NCI-H524 (cell line): Measurements from ENCODE around the gene RNF166.

ENCODE experiments used
- DNase-seq, 2 experiments: peaks; one replicate each; lab custom pipeline; 2025; lab: John Stamatoyannopoulos, UW

Gene RNF166

GRCh38 chr16:88723911-88724310, 17.7 kb upstream of the RNF166 start:
- DNase-seq, result no peak

GRCh38 chr16:88723507-88723887, 17.3 kb upstream of the RNF166 start:
- DNase-seq, result no peak

- no peak for DNase-seq
Observed at GRCh38 chr16:88722784-88723506, 16.7 kb upstream of the RNF166 start.

GRCh38 chr16:88721815-88722755, 15.9 kb upstream of the RNF166 start:
- DNase-seq, result no peak

- no peak for DNase-seq
Observed at GRCh38 chr16:88721236-88721635, 15.0 kb upstream of the RNF166 start.

DNA sequence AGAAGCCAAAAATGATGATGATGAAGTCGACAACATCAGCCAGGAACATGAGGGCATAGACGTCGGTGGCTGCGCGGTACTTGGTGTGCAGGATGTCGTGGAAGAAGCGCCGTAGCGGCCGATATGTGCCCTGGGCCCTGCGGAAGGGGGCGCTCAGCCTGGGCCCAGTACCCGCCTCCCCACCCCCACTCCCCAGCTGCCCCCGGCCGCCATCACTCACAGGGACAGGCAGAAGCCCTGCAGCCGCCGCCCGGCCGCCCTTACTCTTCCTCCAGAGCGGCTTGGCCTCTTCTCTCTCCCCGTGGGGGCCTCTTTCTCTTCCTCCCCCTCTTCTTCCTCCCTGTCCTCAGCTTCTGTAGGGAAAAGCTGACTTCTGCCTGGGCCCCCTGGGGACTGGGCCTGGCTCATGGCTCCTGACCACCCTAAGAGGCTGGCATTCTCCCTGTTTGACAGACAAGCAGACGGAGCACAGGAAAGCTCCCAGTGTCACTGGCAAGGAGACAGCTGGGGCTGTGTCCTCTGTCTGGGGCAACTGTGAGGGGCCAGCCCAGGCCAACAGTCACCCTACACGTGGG, 14.3 kb upstream of the RNF166 start:
- no peak for DNase-seq

- DNase-seq, result no peak
Observed at GRCh38 chr16:88719933-88720296, 13.7 kb upstream of the RNF166 start.

DNA sequence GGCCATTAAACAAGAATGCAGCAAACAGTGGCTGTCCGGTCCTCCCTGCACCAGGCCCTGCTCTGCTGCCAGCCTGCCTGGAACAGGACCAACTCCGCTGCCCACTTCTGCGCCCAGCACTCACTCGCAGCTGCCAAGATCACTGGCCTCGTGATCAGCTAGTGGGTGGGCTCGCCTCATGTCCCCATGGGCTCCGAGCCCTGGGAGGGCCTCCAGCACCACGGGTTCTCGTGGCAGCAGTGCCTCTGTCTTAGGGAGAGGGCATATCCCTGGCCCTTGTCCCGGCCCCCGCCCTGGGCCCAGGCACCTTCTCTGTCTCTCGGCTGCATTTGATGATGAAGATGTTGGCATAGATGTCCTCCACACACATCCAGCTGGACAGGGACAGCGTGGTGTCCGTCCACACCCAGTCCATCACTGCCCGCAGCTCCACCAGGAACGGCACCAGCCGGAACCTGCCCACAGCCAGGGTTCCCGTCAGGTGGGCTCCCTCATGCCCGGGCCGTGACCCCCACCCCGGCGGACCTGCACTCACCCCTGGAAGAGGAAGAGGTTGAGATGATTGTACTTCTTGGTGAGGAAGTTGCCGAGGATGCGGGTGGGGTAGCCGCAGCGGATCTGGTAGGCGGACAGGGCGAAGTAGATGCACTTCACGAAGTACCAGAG, 13.2 kb upstream of the RNF166 start:
- DNase-seq, result no peak

GRCh38 chr16:88718178-88718577, 12.0 kb upstream of the RNF166 start:
- DNase-seq, result no peak

- DNase-seq, result no peak
Observed at GRCh38 chr16:88716601-88717001, 10.4 kb upstream of the RNF166 start.

DNA sequence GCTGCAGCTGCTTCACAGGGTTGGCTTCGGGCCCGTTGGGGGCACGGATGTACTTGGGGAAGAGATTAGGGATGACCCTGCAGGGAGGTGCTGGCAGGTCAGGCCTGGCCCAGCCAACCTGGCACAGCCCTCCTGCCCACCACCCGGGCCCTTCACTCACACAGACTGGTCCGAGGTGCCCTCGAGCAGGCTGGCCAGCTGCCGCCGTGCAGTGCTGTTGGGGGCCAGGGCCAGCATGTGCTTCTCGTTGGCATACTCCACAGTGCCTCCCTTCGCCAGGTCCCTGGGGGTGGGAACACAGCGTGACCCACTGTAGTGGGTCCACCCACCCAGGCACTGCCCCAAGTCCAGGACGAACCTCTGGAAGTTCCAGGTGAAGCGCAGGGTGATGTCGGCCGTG, 10.0 kb upstream of the RNF166 start:
- no peak for DNase-seq

- no peak for DNase-seq
Observed at GRCh38 chr16:88715312-88716190, 9.3 kb upstream of the RNF166 start.

DNA sequence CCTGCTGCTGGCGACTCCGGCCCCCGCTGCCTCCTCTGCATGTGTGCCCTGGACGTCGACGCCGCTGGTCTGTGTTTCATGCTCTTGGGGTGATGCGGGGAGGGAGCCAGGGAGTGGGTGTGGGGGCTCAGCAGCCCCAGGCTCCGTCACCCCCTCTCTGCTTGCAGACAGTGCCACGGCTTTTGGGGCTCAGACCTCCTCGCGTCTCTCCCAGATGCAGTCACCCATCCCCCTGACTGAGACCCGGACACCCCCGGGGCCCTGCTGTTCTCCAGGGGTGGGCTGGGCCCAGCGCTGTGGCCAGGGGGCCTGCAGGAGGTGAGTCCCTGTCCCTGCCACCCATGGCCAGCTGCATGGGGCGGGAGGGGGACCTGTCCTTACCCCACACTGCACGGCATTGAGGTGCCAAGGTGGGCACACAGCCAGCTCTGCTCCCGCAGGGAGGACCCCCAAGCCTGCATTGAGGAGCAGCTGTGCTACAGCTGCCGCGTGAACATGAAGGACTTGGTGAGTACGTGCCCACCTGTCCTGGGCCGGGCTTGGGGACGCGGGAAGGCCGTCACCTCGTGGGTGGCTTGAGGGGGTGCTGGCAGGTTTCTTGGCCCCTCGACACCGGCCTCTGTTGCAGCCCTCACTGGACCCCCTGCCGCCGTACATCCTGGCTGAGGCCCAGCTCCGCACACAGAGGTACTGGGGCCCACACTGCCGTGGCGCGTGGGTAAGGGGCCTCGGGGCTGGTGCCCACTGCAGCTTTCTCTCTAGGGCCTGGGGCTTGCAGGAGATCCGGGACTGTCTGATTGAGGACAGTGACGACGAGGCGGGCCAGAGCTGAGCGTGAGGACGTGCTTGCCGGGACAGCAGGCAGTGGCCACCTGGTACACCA, 8.5 kb upstream of the RNF166 start:
- DNase-seq, result no peak

- no peak for DNase-seq
Observed at GRCh38 chr16:88713568-88714419, 7.6 kb upstream of the RNF166 start.

- DNase-seq, result no peak
Observed at GRCh38 chr16:88713054-88713453, 6.8 kb upstream of the RNF166 start.

DNA sequence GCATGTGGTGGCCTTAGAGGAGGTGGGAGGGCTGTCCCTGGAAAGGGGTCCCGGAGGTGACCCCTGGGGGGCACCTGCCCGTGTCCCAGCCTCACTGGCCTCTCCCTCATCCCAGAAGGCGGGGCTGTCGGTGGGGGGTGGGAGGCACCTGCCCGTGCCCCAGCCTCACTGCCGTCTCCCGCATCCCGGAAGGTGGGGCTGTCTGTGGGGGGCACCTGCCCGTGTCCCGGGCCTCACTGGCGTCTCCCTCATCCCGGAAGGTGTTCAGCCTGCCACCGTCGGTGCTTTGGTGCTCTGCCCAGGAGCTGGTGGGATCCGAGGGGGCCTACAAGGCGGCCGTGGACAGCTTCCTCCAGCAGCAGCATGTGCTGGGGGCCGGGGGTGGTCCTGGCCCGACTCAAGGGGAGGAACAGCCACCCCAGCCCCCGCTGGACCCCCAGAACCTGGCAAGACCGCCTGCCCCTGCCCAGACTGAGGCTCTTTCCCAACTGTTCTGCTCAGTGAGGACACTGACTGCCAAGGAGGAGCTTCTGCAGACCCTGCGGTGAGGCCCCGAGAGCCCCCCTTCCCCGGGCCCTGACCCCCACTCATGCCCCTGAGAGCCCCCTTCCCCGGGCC, 6.3 kb upstream of the RNF166 start:
- DNase-seq, result no peak

DNA sequence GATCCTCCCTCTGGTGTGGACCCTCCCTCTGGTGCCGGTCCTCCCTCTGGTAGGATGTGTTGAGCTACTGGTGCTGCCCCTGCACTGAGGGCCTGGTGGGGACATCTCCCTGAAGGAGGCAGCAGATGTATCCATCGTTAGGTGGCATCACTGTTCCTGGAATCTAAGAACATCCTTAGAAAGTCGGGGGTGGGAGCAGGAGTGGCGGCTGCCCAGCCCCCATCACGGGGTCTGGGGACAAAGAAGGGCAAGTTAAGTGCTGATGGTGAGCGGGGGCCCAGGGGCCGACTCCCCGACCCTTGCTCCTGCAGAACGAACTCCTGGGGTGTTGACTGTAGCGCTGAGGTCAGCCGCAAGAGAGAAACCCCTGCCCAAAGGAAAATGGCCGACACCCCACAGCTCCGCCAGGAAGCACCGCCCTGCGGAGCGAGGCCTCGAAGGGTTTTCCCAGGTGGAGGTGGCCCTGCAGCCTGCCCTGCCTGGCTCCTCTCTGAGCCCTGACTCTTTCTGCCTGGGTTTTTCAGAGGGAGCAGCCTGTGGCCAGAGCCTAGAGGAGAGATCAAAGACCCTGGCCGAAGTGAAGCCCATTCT, 5.6 kb upstream of the RNF166 start:
- DNase-seq, result no peak

GRCh38 chr16:88710556-88710955, 4.3 kb upstream of the RNF166 start:
- no peak for DNase-seq
